D721Med (cell line): ENCODE results near the gene CDH4.

Experiments
- DNase-seq: peaks from one replicate; pipeline ENCODE4 v3.0.0; 2011; ENCODE audit warnings: low spot score; ENCODE audit not compliant: insufficient read length
- FAIRE-seq: peaks from 2 replicates; lab custom pipeline; 2011; peaks lifted over from hg19 to GRCh38; lab: Jason Lieb, UNC
- TF ChIP-seq, protein P1 (sequence below): IDR thresholded peaks from 2 replicates; pipeline ENCODE4 v1.5.1; 2012; ENCODE audit warnings: mild to moderate bottlenecking, control low read depth; ENCODE audit not compliant: insufficient read depth; ENCODE audit errors: missing control alignments

The CDH4 gene

DNA sequence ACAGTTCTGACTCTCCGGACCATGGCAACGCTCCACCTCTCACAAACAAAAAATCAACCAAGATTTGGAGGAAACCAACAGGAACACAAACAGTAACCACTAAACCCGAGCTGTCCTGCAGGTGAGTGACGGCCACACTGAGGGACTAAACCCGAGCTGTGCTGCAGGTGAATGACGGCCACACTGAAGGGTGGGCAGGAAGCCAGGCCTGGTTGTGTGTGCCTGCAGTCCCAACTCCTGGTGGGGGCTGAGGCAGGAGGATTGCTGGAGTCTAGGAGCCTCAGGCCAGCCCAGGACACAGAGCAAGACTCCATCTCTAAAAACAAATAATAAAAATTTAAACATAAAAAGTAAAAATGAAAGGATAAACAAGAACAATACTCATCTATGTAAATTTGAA, 733.0 kb downstream of the CDH4 start:
- DNase-seq (no peak), FAIRE-seq (no peak)
- TF ChIP-seq, protein P1, sequence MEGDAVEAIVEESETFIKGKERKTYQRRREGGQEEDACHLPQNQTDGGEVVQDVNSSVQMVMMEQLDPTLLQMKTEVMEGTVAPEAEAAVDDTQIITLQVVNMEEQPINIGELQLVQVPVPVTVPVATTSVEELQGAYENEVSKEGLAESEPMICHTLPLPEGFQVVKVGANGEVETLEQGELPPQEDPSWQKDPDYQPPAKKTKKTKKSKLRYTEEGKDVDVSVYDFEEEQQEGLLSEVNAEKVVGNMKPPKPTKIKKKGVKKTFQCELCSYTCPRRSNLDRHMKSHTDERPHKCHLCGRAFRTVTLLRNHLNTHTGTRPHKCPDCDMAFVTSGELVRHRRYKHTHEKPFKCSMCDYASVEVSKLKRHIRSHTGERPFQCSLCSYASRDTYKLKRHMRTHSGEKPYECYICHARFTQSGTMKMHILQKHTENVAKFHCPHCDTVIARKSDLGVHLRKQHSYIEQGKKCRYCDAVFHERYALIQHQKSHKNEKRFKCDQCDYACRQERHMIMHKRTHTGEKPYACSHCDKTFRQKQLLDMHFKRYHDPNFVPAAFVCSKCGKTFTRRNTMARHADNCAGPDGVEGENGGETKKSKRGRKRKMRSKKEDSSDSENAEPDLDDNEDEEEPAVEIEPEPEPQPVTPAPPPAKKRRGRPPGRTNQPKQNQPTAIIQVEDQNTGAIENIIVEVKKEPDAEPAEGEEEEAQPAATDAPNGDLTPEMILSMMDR: no peak

DNA sequence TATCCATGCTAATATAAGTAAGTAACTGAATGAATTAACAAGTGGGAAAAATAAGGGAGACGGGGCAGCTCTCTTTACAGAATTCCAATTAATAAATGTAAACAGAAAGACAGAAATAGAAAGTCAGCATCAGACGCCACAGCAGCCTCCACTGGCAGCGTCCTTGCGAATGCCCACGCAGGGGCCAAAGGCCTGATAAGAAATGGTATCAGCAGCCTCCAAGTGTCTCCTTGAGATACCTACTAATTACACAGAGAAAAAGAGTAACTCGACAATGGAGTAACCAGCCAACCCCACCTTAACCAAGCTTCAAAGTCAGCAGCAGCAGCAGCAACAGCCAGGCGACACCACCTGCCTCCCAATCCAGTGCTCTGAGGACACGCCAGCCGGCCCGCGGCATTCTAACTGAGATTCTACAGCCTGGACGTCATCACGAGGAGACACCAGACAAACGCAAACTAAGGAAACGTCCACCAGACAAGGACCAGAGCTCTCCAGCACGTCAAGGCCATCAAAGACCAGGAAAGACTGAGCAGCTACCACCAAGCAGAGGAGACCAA, 734.8 kb downstream of the CDH4 start:
- TF ChIP-seq, protein P1: no peak
- FAIRE-seq: no peak
- no peak for DNase-seq

DNA sequence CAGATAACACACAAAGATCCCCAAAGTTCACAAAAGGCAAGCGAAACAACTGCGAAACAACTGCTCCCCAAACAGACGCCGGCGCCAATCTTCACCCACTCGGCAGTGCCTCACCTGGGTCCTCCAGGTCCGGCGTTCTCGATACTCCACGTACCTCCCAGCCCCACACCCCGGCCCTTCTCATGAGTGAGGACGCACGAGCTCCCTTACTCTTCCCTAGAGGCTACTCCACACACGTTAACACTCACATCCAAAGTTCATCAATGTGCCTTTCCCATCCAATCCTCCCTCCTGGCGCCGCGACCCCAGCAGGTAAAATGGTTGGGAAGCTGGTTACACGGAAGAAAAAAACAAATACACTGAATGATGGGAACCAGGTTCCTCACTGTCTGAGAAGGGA, 736.6 kb downstream of the CDH4 start:
- FAIRE-seq: no peak
- no peak for DNase-seq
- TF ChIP-seq, protein P1: no peak

DNA sequence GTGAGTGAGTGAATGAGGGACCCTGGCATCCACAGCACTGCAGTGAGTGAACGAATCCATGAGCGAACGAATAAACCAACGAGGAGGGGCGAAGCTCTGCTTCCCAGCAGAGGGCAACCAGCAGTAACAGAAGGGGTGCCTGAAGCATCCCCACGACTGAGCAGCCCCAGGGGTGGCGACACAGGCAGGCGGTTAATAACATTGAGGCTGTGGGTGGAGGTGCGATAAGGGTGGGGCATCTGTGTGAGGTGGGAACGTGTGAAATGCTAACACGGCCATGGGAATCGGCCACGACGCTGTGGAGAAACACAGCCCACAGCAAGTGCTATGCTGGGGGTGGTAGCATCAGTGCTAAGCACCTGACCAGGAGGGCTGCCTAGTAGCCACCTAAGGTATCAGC, 737.7 kb downstream of the CDH4 start:
- TF ChIP-seq, protein P1: no peak
- DNase-seq (no peak), FAIRE-seq (no peak)
